ENCODE data around the gene TLCD5.

DNA sequence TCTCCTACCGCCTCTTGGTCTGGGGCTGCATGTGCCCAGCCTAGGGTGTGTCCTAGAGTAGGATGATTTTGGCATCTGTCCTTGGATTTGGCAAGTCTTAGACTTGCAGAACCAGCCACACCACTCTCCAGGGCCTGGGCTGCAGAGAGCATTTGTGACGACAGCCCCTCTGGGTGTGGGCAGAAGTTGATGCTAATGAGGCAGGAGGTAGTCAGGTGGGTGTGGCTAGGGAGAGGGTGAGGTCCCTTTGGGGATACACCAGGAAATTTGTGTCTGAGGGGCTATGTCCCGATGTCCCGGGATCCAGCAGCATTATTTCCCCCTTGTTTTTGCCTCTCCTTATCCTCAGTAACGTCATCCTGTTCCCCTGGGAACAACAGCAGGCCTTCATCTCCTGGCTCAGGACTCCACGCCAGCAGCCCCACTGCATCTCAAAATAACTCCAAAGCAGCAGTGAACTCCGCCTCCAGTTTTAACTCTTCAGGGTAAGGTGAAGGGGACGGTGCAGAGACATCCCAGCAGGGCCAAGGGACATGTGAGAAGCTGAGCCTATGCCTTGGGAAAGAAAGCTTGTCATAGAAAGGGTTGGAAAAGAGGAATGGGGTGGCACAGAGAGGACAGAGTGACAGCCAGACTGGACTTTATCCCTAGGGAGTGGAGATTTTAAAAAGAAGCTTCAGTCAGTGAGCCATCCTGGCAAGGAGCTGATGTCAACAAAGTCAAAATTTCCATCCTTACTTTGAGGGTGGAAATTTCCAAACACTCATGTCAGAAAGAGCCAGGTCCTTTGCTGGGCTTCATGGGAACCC lies 8.0 kb upstream of the TLCD5 start:
- TF ChIP-seq, protein P1, sequence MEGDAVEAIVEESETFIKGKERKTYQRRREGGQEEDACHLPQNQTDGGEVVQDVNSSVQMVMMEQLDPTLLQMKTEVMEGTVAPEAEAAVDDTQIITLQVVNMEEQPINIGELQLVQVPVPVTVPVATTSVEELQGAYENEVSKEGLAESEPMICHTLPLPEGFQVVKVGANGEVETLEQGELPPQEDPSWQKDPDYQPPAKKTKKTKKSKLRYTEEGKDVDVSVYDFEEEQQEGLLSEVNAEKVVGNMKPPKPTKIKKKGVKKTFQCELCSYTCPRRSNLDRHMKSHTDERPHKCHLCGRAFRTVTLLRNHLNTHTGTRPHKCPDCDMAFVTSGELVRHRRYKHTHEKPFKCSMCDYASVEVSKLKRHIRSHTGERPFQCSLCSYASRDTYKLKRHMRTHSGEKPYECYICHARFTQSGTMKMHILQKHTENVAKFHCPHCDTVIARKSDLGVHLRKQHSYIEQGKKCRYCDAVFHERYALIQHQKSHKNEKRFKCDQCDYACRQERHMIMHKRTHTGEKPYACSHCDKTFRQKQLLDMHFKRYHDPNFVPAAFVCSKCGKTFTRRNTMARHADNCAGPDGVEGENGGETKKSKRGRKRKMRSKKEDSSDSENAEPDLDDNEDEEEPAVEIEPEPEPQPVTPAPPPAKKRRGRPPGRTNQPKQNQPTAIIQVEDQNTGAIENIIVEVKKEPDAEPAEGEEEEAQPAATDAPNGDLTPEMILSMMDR (IDR thresholded peaks at IDR 0.05), result no peak
- TF ChIP-seq POLR2AphosphoS5 (IDR thresholded peaks at IDR 0.05) (no peak), POLR2A (IDR thresholded peaks at IDR 0.05; ENCODE audit: low read depth) (no peak), EP300 (IDR thresholded peaks at IDR 0.05) (no peak)

Measured in esophagus muscularis mucosa (tissue), 4 donors.